WTC11 (cell line): Measurements from ENCODE around the gene MTMR10. TPM values are rescaled to one million over a fixed set of nuclear protein-coding genes. Genes with fewer than 3 reads are reported as not detected.

Experiments
- ATAC-seq: fragments of 200-7000 bp; cut with Tn5 transposase; 2 replicates; pipeline ENCODE4 v1.10.0; 2021; ENCODE audit warnings: mild to moderate bottlenecking, moderate library complexity
- CTCF ChIA-PET: fragments of 300-600 bp; sonication (Branson Sonifier 250); formaldehyde crosslinking; loops from one replicate; lab custom pipeline; 2021; ENCODE audit warnings: antibody characterized with exemption; lab: Charles Lee
- POLR2A ChIA-PET: fragments of 350-600 bp; sonication (Branson Sonifier 250); formaldehyde crosslinking; loops from one replicate; lab custom pipeline; 2021; ENCODE audit warnings: antibody characterized with exemption; lab: Charles Lee
- DNase-seq: peaks from one replicate; pipeline ENCODE4 v3.0.0; 2021; ENCODE audit warnings: low spot score
- H3K27ac Mint-ChIP-seq: 2 replicates; pipeline ENCODE4 v1.8.0; 2021; ENCODE audit warnings: mixed read lengths
- H3K27me3 Mint-ChIP-seq: 2 replicates; pipeline ENCODE4 v1.8.0; 2021; ENCODE audit warnings: low read depth, mild to moderate bottlenecking, moderate library complexity, mixed read lengths
- H3K36me3 Mint-ChIP-seq: 2 replicates; pipeline ENCODE4 v1.8.0; 2021; ENCODE audit warnings: mixed read lengths
- H3K4me1 Mint-ChIP-seq: 2 replicates; pipeline ENCODE4 v1.8.0; 2022; ENCODE audit warnings: mixed read lengths
- H3K4me3 Mint-ChIP-seq: 2 replicates; pipeline ENCODE4 v1.8.0; 2021; ENCODE audit warnings: mild to moderate bottlenecking, moderate library complexity, mixed read lengths
- H3K9me3 Mint-ChIP-seq: 2 replicates; pipeline ENCODE4 v1.8.0; 2021; ENCODE audit warnings: mixed read lengths
- AFF4 ChIP-seq: sonication (generic); formaldehyde crosslinking; IDR thresholded peaks from 2 replicates; pipeline ENCODE4 v1.8.1; 2023; ENCODE audit warnings: mild to moderate bottlenecking, missing genetic modification reagents, borderline replicate concordance
- AR ChIP-seq: fragments of 250-450 bp; sonication (Bioruptor Pico); IDR thresholded peaks from 2 replicates; pipeline ENCODE4 v1.9.0; 2021; ENCODE audit warnings: mild to moderate bottlenecking
- ATF1 ChIP-seq: sonication (generic); formaldehyde crosslinking; IDR thresholded peaks from 2 replicates; pipeline ENCODE4 v1.8.1; 2023; ENCODE audit warnings: mild to moderate bottlenecking, moderate library complexity, missing genetic modification reagents
- ATF3 ChIP-seq: sonication (generic); formaldehyde crosslinking; conservative IDR thresholded peaks from 2 replicates; pipeline ENCODE4 v1.8.1; 2022; ENCODE audit warnings: mild to moderate bottlenecking, missing genetic modification reagents
- CDX4 ChIP-seq: fragments of 250-450 bp; sonication (Bioruptor Pico); IDR thresholded peaks from 2 replicates; pipeline ENCODE4 v1.9.0; 2021; ENCODE audit warnings: moderate library complexity, mild to moderate bottlenecking, inconsistent platforms, borderline replicate concordance
- E2F5 ChIP-seq: sonication (generic); formaldehyde crosslinking; IDR thresholded peaks from 2 replicates; pipeline ENCODE4 v1.8.1; 2022; ENCODE audit warnings: mild to moderate bottlenecking, moderate library complexity, missing genetic modification reagents
- ELF4 ChIP-seq: sonication (generic); formaldehyde crosslinking; IDR thresholded peaks from 2 replicates; pipeline ENCODE4 v1.8.1; 2022; ENCODE audit warnings: low read depth, mild to moderate bottlenecking, moderate library complexity, missing genetic modification reagents
- EMX1 ChIP-seq: fragments of 250-450 bp; sonication (Bioruptor Pico); IDR thresholded peaks from 2 replicates; pipeline ENCODE4 v1.8.0; 2021; ENCODE audit warnings: mild to moderate bottlenecking
- FOXP1 ChIP-seq: sonication (generic); formaldehyde crosslinking; IDR thresholded peaks from 2 replicates; pipeline ENCODE4 v1.8.0; 2022; ENCODE audit warnings: missing genetic modification reagents, mild to moderate bottlenecking, moderate library complexity, borderline replicate concordance
- GTF2I ChIP-seq: fragments of 250-450 bp; sonication (Bioruptor Pico); conservative IDR thresholded peaks from 2 replicates; pipeline ENCODE4 v1.4.0; 2021; ENCODE audit warnings: mild to moderate bottlenecking
- IRF1 ChIP-seq: sonication (generic); formaldehyde crosslinking; IDR thresholded peaks from 2 replicates; pipeline ENCODE4 v1.8.0; 2023; ENCODE audit warnings: missing genetic modification reagents
- MXD4 ChIP-seq: fragments of 250-450 bp; sonication (Bioruptor Pico); IDR thresholded peaks from 2 replicates; pipeline ENCODE4 v1.8.0; 2021; ENCODE audit warnings: mild to moderate bottlenecking, moderate library complexity, borderline replicate concordance
- NR1H2 ChIP-seq: sonication (generic); formaldehyde crosslinking; IDR thresholded peaks from 2 replicates; pipeline ENCODE4 v1.9.0; 2021; ENCODE audit warnings: mild to moderate bottlenecking, moderate library complexity, missing genetic modification reagents
- NR3C1 ChIP-seq: sonication (generic); formaldehyde crosslinking; conservative IDR thresholded peaks from 2 replicates; pipeline ENCODE4 v1.8.1; 2023; ENCODE audit warnings: low read depth, mild to moderate bottlenecking, missing genetic modification reagents
- OVOL2 ChIP-seq: fragments of 250-450 bp; sonication (Bioruptor Pico); IDR thresholded peaks from 2 replicates; pipeline ENCODE4 v1.9.0; 2021; ENCODE audit warnings: mild to moderate bottlenecking, borderline replicate concordance
- PREB ChIP-seq: sonication (generic); formaldehyde crosslinking; IDR thresholded peaks from 2 replicates; pipeline ENCODE4 v1.8.1; 2022; ENCODE audit warnings: mild to moderate bottlenecking, missing genetic modification reagents, moderate library complexity, borderline replicate concordance
- SMAD4 ChIP-seq: sonication (generic); formaldehyde crosslinking; IDR thresholded peaks from 2 replicates; pipeline ENCODE4 v1.8.0; 2022; ENCODE audit warnings: mild to moderate bottlenecking, missing genetic modification reagents
- SP1 ChIP-seq: sonication (generic); formaldehyde crosslinking; conservative IDR thresholded peaks from 2 replicates; pipeline ENCODE4 v1.8.1; 2022; ENCODE audit warnings: missing genetic modification reagents
- TCF7 ChIP-seq: sonication (generic); formaldehyde crosslinking; IDR thresholded peaks from 2 replicates; pipeline ENCODE4 v1.8.0; 2022; ENCODE audit warnings: mild to moderate bottlenecking, low read depth, missing genetic modification reagents, moderate library complexity
- TEAD4 ChIP-seq: sonication (generic); formaldehyde crosslinking; IDR thresholded peaks from 2 replicates; pipeline ENCODE4 v1.8.0; 2022; ENCODE audit warnings: mild to moderate bottlenecking, missing genetic modification reagents
- ZBTB21 ChIP-seq: sonication (generic); formaldehyde crosslinking; IDR thresholded peaks from 2 replicates; pipeline ENCODE4 v1.8.1; 2023; ENCODE audit warnings: mild to moderate bottlenecking, missing genetic modification reagents, borderline replicate concordance
- ZNF512 ChIP-seq: sonication (generic); formaldehyde crosslinking; IDR thresholded peaks from 2 replicates; pipeline ENCODE4 v1.8.1; 2022; ENCODE audit warnings: missing genetic modification reagents, borderline replicate concordance
- total RNA-seq: library from RNA; stranded (reverse); gene quantifications from 3 replicates; pipeline ENCODE4 v1.2.3, GENCODE V29; 2021

MTMR10 gene
- total RNA-seq, 1 experiment from 2014 or later = 15.9 TPM

- ATAC-seq = no peak
- TF ChIP-seq GTF2I (CRISPR knock-in tag) (no peak), ATF3 (CRISPR knock-in tag) (no peak), AR (CRISPR knock-in tag) (no peak), PREB (CRISPR knock-in tag) (no peak), NR1H2 (no peak), MXD4 (no peak), NR3C1 (CRISPR knock-in tag) (no peak), TCF7 (CRISPR knock-in tag) (no peak), IRF1 (CRISPR knock-in tag) (no peak), ATF1 (CRISPR knock-in tag) (no peak), E2F5 (CRISPR knock-in tag) (no peak), SP1 (CRISPR knock-in tag) (no peak), TEAD4 (CRISPR knock-in tag) (no peak), CDX4 (CRISPR knock-in tag) (no peak)
- POLR2A ChIA-PET = no interaction called here
- peaks cover 30% of the 10 kb centered on the region for H3K4me1 Mint-ChIP-seq
- H3K4me3 Mint-ChIP-seq = no peak overlapping the region
- H3K9me3 Mint-ChIP-seq = no peaks in the 10 kb centered on the region
- H3K36me3 Mint-ChIP-seq = peaks cover 58% of the 10 kb centered on the region
- H3K27ac Mint-ChIP-seq = no peak overlapping the region
- no peaks in the 10 kb centered on the region for H3K27me3 Mint-ChIP-seq
- DNase-seq = no peak
- CTCF ChIA-PET = no interaction called here
Measured at GRCh38 chr15:30926161-30926560, 65.3 kb downstream of the MTMR10 start.

GRCh38 chr15:30925686-30926085 is 65.7 kb downstream of the MTMR10 start:
- ATAC-seq = no peak
- Mint-ChIP-seq H3K9me3 (no peaks in the 10 kb centered on the region), H3K27me3 (no peaks in the 10 kb centered on the region)
- TF ChIP-seq NR1H2 = no peak
- TF ChIP-seq PREB (CRISPR knock-in tag) = no peak
- no peak for TF ChIP-seq ZBTB21 (CRISPR knock-in tag)
- TF ChIP-seq EMX1 = no peak
- TF ChIP-seq ELF4 (CRISPR knock-in tag) = no peak
- no peak for TF ChIP-seq OVOL2 (CRISPR knock-in tag)
- TF ChIP-seq FOXP1 (CRISPR knock-in tag) = no peak
- no peak for TF ChIP-seq AFF4 (CRISPR knock-in tag)
- no peak for TF ChIP-seq ZNF512 (CRISPR knock-in tag)
- TF ChIP-seq SMAD4 (CRISPR knock-in tag) = no peak

More at GRCh38 chr15:30925686-30926085, 65.7 kb downstream of the MTMR10 start:
- DNase-seq = no peak
- POLR2A ChIA-PET = no interaction called here
- H3K4me3 Mint-ChIP-seq = no peak overlapping the region
- no peak overlapping the region for H3K27ac Mint-ChIP-seq
- peaks cover 58% of the 10 kb centered on the region for H3K36me3 Mint-ChIP-seq
- H3K4me1 Mint-ChIP-seq = peaks cover 34% of the 10 kb centered on the region
- CTCF ChIA-PET = no interaction called here
